Liver (tissue), 9 donors: ENCODE data around the gene CRACR2B. TPM values are rescaled to one million over a fixed set of nuclear protein-coding genes. Genes with fewer than 3 reads are reported as not detected.

Source experiments
- DNase-seq: peaks from one replicate; pipeline ENCODE4 v3.0.0-alpha.2; 2017; ENCODE audit warnings: low spot score
- H3K27ac ChIP-seq, 2 donors: one replicate each; pipeline ENCODE4 v1.7.0; 2013; ENCODE audit warnings: inconsistent platforms in 2 of 2, low read length in 2 of 2, control low read depth in 1 of 2, low read depth in 1 of 2, mild to moderate bottlenecking in 1 of 2
- H3K27me3 ChIP-seq, 4 donors: one replicate each; pipeline versions ENCODE4 v1.6.1 to v1.7.0; 2013; ENCODE audit warnings: low read length in 3 of 4, inconsistent platforms in 1 of 4, mild to moderate bottlenecking in 1 of 4, moderate library complexity in 1 of 4; ENCODE audit not compliant: control insufficient read depth in 4 of 4, insufficient read depth in 4 of 4
- H3K36me3 ChIP-seq, 4 donors: one replicate each; pipeline versions ENCODE4 v1.6.1 to v1.7.0; 2013; ENCODE audit warnings: low read length in 3 of 4, mild to moderate bottlenecking in 3 of 4, low read depth in 1 of 4, moderate library complexity in 1 of 4; ENCODE audit not compliant: control insufficient read depth in 4 of 4, insufficient read depth in 3 of 4
- H3K4me1 ChIP-seq, 4 donors: one replicate each; pipeline versions ENCODE4 v1.6.1 to v1.7.0; 2013; ENCODE audit warnings: low read length in 3 of 4, mild to moderate bottlenecking in 3 of 4, moderate library complexity in 1 of 4; ENCODE audit not compliant: control insufficient read depth in 4 of 4, insufficient read depth in 4 of 4
- H3K4me3 ChIP-seq, 3 donors: one replicate each; pipeline versions ENCODE4 v1.6.1 to v1.7.0; 2013; ENCODE audit warnings: low read length in 3 of 3, control low read depth in 1 of 3, low read depth in 1 of 3, mild to moderate bottlenecking in 1 of 3
- H3K9ac ChIP-seq, 2 donors: one replicate each; pipeline ENCODE4 v1.7.0; 2013; ENCODE audit warnings: low read length in 2 of 2, mild to moderate bottlenecking in 2 of 2, moderate library complexity in 2 of 2, control low read depth in 1 of 2, low read depth in 1 of 2
- H3K9me3 ChIP-seq, 4 donors: one replicate each; pipeline versions ENCODE4 v1.6.1 to v1.7.0; 2013; ENCODE audit warnings: low read length in 3 of 4; ENCODE audit not compliant: control insufficient read depth in 4 of 4
- ATF3 ChIP-seq: IDR thresholded peaks from 2 replicates; pipeline ENCODE4 v1.6.1; 2016; ENCODE audit warnings: antibody characterized with exemption
- CTCF ChIP-seq: fragments of 150-350 bp; IDR thresholded peaks from 2 replicates; pipeline ENCODE4 v1.5.1; 2017; ENCODE audit warnings: improper control_type of control experiment, low read depth, low read length; ENCODE audit not compliant: missing input control
- EGR1 ChIP-seq, 2 donors: IDR thresholded peaks; 2 replicates each; pipeline ENCODE4 v1.6.1; 2016 to 2018; ENCODE audit warnings: antibody characterized with exemption in 2 of 2, low read depth in 2 of 2
- FOXA2 ChIP-seq: IDR thresholded peaks from 2 replicates; pipeline ENCODE4 v1.6.1; 2016; ENCODE audit warnings: antibody characterized with exemption
- GABPA ChIP-seq, 2 donors: IDR thresholded peaks in 1 of 2; conservative IDR thresholded peaks in 1 of 2; 2 replicates each; pipeline ENCODE4 v1.6.1; 2016; ENCODE audit warnings: antibody characterized with exemption in 2 of 2, mild to moderate bottlenecking in 1 of 2, moderate library complexity in 1 of 2
- HNF4A ChIP-seq, 2 donors: conservative IDR thresholded peaks; 2 replicates each; pipeline ENCODE4 v1.6.1; 2016; ENCODE audit warnings: antibody characterized with exemption in 2 of 2, mild to moderate bottlenecking in 2 of 2
- HNF4G ChIP-seq: IDR thresholded peaks from 2 replicates; pipeline ENCODE4 v1.6.1; 2016; ENCODE audit warnings: antibody characterized with exemption
- JUND ChIP-seq, 2 donors: IDR thresholded peaks; 2 replicates each; pipeline ENCODE4 v1.6.1; 2016; ENCODE audit warnings: antibody characterized with exemption in 2 of 2
- MAX ChIP-seq: IDR thresholded peaks from 2 replicates; pipeline ENCODE4 v1.6.1; 2016; ENCODE audit warnings: antibody characterized with exemption
- REST ChIP-seq: IDR thresholded peaks from 2 replicates; pipeline ENCODE4 v1.6.1; 2016; ENCODE audit warnings: antibody characterized with exemption, mild to moderate bottlenecking
- RXRA ChIP-seq, 2 donors: IDR thresholded peaks; 2 replicates each; pipeline ENCODE4 v1.6.1; 2017 to 2018; ENCODE audit warnings: antibody characterized with exemption in 2 of 2, mild to moderate bottlenecking in 1 of 2
- SP1 ChIP-seq: IDR thresholded peaks from 2 replicates; pipeline ENCODE4 v1.6.1; 2018; ENCODE audit warnings: antibody characterized with exemption, mild to moderate bottlenecking
- YY1 ChIP-seq: IDR thresholded peaks from 2 replicates; pipeline ENCODE4 v1.6.1; 2016; ENCODE audit warnings: antibody characterized with exemption, mild to moderate bottlenecking
- ZBTB33 ChIP-seq: IDR thresholded peaks from 2 replicates; pipeline ENCODE4 v1.6.1; 2016; ENCODE audit warnings: antibody characterized with exemption
- WGBS: extraction: QIAGEN DNeasy Blood & Tissue Kit; methylation state at CpG from one replicate; pipeline ENCODE4 v1.1.7; 2013; 5-methylcytosine and 5-hydroxymethylcytosine counted together
- polyA plus RNA-seq, 2 donors: library from polyadenylated mRNA; stranded (reverse) in 1 of 2; unstranded in 1 of 2; fragments of 200-250 nt in 1 of 2; fragments of >200 nt in 1 of 2; fragmentation: Nextera tagmentation in 1 of 2; extraction: Ambion mirVana in 1 of 2; gene quantifications; one replicate each; pipeline versions ENCODE4 v1.2.1 to v1.2.3, GENCODE V29; 2013 to 2015
- total RNA-seq, 2 donors: library from RNA; depleted of rRNA; stranded (reverse); fragments of >200 nt; gene quantifications; one replicate each; pipeline ENCODE4 v1.2.3, GENCODE V29; 2014
- donor health status: healthy.
- donor health status: healthy.
- donor health status: healthy.
- donor health status: healthy.
- donor health status: healthy.

Gene CRACR2B
- total and polyA plus RNA-seq, 4 donors, result 0.14 to 2.9 (median 2.2) TPM

GRCh38 chr11:858762-859339 is 31.1 kb downstream of the CRACR2B start:
- peaks cover 0 to 7% (median 3%) of the 10 kb centered on the region in 4 donors for H3K4me1 ChIP-seq

More at GRCh38 chr11:858762-859339, 31.1 kb downstream of the CRACR2B start:
- Histone ChIP-seq H3K36me3 (peaks cover 0 to 2% (median 0%) of the 10 kb centered on the region in 4 donors), H3K27ac (no peak overlapping the region), H3K9ac (no peak overlapping the region), H3K9me3 (no peaks in the 10 kb centered on the region), H3K27me3 (no peaks in the 10 kb centered on the region), H3K4me3 (no peak overlapping the region)
- 90% methylated on average over 37 of the region's 37 CpGs for WGBS
- no peak for DNase-seq
- TF ChIP-seq EGR1 (IDR thresholded peaks at IDR 0.05; ENCODE audit: low read depth in 2 of 2) (no peak), GABPA (IDR thresholded peaks at IDR 0.05 in 1 of 2, conservative IDR thresholded peaks at IDR 0.05 in 1 of 2) (no peak), CTCF (no peak), JUND (IDR thresholded peaks at IDR 0.05) (no peak), SP1 (no peak), ZBTB33 (no peak), REST (no peak), YY1 (no peak), ATF3 (no peak), FOXA2 (no peak), HNF4G (no peak), RXRA (IDR thresholded peaks at IDR 0.05) (no peak), MAX (no peak), HNF4A (conservative IDR thresholded peaks at IDR 0.05) (no peak)
